SK-N-DZ (cell line): ENCODE data around the gene GOLGA6L10. TPM values are rescaled to one million over a fixed set of nuclear protein-coding genes. Genes with fewer than 3 reads are reported as not detected.
"Not testable (repeated sequence)": the region's sequence is repeated elsewhere in the genome, so short reads cannot be mapped to it uniquely, and the experiment has no call there.

Source experiments
- DNase-seq: peaks from one replicate; pipeline ENCODE4 v3.0.0-alpha.2; 2015; ENCODE audit warnings: low spot score
- polyA plus RNA-seq, 2 experiments: library from polyadenylated mRNA; depleted of rRNA; stranded (reverse); fragments of >200 nt; gene quantifications; 2 replicates each; pipeline ENCODE4 v1.2.3, GENCODE V29; 2014

Gene GOLGA6L10, protein sequence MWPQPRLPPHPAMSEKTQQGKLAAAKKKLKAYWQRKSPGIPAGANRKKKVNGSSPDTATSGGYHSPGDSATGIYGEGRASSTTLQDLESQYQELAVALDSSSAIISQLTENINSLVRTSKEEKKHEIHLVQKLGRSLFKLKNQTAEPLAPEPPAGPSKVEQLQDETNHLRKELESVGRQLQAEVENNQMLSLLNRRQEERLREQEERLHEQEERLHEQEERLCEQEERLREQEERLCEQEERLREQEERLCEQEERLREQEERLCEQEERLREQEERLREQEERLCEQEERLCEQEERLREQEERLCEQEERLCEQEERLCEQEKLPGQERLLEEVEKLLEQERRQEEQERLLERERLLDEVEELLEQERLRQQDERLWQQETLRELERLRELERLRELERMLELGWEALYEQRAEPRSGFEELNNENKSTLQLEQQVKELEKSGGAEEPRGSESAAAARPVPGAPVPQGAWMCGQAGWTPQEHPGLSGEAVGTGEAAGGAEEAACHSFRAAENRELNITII
- polyA plus RNA-seq (2014; cell fraction: cytosol; rRNA removed) = 1.0 and 2.4 TPM in 2 replicates
- polyA plus RNA-seq (2014; cell fraction: nucleus; rRNA removed) = 5.1 and 9.7 TPM in 2 replicates

DNA sequence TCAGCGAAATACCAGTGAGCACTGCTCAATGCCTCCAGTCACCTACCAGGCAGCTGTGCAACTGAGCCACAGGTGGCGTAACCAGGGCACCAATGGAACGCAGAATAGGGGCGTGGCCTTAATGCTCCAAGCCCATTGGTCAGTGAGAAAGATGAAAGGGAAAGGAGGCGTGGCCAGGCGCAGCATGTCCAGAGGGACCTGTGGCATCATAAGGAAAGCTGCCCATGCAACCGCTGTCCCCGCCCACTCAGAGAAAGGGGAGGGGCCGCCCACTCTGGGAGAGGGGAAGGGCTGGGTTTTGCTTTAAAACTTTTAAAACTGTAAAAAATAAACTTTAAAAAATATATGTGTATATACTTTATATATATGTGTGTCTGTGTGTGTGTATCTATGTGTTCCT is at the start of gene GOLGA6L10:
TSS of gene GOLGA6L10 (minus strand) at position 101 of the 400 bp plus-strand sequence. CDS start at position 1, 100 bp downstream.
- not testable (repeated sequence) for DNase-seq

DNA sequence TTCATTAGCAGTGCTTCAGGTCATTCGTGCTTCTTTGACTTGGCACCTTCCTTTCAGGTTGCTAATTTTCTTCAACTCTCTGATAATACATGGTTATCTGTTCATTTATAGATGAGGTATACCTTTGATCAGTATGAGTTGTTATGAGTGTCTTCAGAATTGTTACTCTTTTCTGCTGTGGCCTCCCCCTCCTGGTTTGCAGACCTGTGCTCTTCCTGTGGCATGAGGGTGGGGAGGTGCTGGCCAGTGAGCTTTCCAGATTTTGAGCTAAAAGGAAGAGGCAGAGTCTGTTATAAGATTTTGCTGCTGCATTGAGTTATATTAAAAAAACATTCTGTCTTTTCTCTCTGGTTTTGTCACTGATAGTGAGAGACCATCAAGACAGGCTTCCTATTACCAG is 49.5 kb upstream of the GOLGA6L10 start:
- DNase-seq = no peak

DNA sequence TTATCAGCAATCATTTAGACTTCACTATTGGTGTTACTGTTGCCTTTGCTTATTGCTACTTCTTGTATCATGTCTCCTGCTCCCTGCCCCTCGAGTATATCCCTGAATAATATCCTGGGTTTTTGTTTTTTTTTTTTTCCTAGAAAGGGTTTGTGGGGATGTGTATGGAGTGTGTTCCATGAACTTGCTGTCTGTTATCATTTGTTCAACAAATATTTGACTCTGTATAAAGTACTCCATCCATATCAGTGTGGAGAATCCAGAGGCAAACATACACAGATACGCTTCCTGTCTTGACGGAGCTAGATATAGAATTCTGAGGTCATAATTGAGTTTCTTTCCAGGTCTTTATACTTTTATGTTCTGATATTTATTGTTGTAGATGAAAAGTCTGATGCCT is 48.5 kb upstream of the GOLGA6L10 start:
- DNase-seq = no peak

DNA sequence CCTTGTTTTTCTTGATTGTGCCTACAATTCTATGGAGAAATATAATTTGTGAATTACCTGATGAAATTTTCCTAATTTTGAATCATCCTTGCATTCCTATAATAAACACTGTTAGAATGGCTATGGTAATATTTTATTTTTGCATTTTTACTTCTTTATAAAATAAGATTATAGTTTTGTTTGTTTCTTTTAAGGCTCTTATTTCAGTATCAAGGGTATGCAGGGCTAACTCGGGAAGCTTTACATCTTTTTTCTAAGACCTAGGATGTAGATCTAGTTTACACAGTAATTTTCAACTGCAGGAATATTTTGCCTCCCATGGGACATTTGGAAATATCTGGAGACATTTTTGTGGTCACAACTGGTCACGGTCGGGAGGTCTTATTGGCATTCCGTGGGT is 46.5 kb upstream of the GOLGA6L10 start:
- DNase-seq = not testable (repeated sequence)

DNA sequence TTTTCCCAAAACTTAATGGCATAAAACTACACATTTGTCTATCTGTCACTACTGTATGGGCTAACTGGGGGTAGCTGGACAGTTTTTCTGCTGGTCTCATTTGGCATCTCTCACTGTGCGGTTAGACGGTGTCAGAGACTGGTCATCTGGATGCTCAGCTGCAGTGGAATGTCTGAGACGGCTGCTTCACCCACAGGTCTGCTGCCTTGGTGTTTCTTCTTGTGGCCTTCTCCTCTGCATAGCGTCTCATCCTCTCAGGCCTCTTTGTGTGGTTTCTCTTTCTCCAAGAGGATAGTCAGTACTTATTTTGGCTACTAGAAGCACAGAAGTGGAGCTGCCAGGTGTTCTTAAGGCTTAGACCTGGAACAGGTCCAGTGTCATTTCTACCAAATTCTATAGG is 44.4 kb upstream of the GOLGA6L10 start:
- DNase-seq = no peak

DNA sequence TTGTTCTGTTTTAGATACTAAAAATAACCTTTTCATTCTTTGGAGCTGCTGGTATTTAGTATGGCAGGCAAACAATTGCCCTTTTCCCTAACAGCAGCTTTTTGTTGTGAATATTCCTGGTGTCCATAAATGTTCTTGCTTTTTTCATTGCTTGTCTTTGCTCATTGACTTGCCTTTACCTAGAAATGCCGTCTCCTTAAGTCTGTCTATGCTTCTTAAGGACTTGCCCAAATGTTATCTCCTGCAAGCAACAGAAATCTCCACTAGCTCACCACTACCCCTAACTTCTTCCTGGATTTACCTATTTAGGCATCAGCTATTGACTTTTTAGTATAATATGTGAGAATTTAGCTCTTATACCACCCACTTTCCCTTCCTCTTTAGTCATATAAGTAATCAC is 42.8 kb upstream of the GOLGA6L10 start:
- not testable (repeated sequence) for DNase-seq

DNA sequence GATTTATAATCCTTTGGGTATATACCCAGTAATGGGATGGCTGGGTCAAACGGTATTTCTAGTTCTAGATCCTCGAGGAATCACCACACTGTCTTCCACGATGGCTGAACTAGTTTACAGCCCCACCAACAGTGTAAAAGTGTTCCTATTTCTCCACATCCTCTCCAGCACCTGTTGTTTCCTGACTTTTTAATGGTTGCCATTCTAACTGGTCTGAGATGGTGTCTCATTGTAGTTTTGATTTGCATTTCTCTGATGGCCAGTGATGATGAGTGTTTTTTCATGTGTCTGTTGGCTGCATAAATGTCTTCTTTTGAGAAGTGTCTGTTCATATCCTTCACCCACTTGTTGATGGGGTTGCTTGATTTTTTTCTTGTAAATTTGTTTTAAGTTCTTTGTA is 40.9 kb upstream of the GOLGA6L10 start:
- DNase-seq = not testable (repeated sequence)

DNA sequence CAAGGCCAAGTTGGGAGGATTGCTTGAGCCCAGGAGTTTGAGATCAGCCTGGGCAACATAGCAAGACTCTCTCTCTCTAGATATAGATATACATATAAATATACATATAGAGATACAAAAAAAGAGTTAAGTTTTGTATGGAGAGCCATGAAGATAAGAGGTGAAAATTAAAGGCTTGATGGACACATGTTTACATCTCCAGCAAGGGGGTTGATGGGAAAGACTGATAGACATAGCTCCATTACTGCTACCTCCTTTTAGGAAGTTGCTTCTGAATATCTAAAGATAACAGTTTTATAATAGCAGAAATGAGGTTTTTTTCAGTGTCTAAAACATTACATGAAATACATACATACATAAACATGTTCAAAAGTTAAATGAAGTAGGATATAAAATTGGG is 37.9 kb upstream of the GOLGA6L10 start:
- not testable (repeated sequence) for DNase-seq

DNA sequence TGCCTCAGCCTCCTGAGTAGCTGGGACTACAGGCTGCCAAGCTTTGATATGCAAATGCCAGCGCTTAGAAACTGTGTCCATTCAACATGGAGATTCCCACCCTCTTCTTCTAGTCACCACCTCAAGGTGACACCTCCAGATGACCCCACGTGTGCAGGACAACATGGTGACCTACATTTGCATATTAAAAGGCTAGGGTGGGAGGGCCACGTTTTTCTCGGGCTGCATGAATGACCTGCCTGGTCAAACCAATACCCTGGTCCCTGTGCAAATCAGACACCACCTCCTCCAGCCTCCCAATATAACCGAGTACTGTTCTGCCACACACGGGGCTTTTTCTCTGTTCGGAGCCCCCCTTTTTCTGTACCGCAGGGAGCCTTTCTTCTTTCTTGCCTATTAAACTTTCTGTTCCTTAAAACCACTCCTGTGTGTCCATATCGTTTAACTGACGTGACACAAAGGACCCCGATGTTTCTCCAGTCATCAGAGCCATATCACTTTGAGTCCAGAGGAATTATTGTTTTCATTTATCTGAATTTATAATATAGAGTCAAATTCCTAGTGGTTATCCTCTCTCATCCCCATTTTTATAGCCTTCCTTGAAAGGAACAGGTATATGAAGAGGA is 32.2 kb upstream of the GOLGA6L10 start:
- not testable (repeated sequence) for DNase-seq

DNA sequence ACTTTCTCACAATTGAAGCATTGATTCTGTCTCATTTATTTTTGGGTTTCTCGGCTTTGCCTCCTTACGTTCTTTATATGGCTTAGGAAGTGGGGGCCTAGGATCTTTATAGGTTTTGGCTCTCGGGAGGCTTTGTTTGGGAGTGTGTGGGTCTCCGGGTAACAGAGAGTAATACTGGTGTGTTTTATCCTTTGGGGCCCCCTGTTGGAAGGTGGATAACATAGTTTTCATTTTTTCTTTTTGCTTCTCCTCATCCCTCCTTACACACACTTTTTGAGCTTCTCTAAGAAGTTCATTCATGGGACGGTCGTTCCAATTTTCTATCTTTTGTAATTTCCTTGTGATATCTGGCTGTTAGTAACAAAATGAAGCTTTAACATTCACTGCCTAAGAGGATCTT is 30.3 kb upstream of the GOLGA6L10 start:
- DNase-seq = not testable (repeated sequence)

DNA sequence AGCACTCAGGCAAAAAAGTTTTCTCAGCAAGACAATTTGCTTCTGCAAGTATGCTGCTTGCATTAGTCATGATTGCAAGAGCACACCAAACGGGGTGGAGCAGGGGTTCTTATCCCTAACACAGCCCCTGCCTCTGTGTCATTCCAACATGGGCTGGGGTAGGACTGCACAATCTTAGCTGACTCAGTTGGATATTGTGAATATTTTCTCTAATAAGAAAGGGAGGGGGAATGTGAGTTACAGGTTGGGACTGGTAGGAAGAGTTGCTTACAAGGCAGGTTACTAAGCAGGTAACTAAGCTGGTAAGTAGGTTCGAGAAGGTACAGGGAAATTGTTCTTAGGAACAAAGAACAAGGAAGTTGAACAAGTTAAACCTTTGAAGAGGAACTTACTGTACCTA is 24.4 kb upstream of the GOLGA6L10 start:
- DNase-seq = not testable (repeated sequence)

DNA sequence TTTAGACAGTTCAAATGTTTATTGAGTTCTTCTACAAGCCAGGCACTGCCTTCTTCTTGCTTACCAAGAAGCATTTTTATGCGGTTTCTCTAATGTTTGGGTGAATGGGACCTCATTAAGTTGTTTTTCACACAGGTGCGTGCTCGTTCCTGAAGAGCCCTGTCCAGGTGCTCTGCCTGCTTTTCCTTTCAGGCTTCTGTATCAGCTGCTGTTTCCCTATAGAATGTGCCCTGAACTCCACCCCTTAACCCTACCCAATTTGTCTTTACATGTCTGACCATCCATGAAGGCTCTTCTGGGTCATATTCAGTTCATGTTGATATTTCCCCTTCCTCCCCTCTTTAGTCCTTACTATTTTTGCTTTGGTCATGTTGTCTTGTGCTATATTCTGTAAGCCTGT is 22.4 kb upstream of the GOLGA6L10 start:
- no peak for DNase-seq

DNA sequence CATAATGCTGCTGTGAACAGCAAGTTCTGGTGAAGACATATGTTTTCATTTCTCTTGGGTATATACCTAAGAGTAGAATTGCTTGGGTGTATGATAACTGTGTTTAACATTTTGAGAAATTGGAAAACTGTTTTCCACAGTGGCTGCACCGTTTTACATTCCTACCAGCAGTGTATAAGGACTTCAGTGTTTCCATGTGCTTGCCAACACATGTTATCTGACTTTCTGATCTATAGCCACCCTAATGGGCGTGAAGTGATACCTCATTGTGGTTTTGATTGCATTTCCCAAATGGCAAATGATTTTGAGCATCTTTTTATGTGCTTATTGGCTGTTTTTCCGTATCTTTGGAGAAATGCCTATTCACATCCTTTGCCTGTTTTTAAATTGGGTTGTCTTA is 18.5 kb upstream of the GOLGA6L10 start:
- DNase-seq = not testable (repeated sequence)

DNA sequence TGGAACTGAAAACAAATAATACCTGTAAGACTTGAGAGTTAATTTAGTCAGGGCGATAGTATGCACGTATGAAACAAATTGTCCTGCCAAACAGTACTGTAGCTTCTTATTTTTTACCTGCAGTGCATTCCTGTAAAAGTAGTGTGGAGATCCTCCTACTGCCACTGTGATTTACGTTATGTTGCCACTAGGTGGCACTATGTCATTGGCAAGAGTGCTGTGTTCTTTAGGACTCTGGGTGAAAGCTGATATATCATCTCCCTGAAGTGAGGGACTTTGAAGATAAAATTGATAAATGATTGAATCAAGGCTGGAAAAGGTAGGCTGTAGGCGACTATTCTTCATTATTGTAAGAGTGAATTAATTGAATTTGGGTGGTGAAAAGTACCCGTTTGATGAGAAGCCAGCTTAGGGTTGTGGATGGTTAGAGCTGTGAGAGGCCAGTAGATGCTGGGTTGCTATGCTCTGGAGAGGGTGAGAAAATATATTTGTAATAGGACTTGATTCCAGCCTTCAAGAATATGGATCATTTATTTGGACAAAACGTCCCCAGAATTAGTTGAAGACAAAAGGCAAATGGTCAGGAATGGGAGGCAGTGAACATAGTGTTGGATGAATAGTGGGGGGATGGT is 16.5 kb upstream of the GOLGA6L10 start:
- not testable (repeated sequence) for DNase-seq

DNA sequence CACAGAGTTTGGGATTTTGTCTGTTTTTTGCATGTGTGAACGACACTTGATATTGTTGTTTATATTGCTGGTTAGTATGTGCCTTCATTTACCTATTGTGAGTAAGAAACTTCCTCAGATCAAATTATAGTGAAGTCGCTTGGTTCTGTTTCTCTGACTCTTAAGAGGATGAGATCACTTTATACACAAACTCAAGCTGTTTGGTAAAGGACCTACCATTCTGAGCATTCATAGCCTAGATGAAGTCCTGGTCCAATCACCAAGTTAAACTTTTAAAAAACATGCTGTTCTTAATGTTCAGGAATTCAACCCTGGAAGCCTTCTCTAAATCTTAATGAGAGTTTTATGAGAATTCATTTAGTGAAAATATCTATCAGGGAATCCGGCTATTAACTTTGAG is 15.3 kb upstream of the GOLGA6L10 start:
- not testable (repeated sequence) for DNase-seq

DNA sequence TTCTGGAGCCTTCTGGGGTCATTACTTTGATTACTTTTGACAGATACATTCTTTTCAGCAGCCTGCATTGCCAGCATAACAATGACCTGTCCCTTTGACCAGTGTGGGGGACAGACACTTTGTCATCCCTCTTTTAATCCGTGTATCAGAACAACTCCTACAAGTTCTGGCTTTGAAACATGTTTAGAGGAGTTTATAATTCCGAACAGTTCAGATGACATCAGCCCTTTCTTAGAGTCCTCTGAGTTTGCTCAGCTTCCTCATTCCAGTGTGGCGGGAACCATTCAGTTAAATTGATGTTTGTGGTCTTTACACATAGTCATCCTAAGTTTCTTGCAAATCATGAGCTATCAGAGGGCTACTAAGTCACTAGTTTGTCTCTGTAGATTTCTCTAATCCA is 13.5 kb upstream of the GOLGA6L10 start:
- not testable (repeated sequence) for DNase-seq

DNA sequence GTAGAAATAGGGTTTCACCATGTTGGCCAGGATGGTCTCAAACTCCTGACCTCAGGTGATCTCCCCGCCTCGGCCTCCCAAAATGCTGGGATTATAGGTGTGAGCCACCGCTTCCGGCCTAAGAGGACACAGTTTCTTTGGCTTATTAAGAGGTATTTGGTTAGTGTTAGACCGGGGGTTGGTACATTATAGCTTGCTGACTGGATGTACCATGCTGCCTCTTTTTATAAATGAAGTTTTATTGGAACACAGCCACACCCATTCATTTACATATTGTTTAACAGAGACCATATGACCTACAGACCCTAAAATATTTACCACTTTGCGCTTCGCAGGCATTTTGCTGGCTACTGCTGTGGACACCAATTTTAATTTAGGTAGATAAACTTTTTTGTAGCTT is 11.3 kb upstream of the GOLGA6L10 start:
- DNase-seq = not testable (repeated sequence)

DNA sequence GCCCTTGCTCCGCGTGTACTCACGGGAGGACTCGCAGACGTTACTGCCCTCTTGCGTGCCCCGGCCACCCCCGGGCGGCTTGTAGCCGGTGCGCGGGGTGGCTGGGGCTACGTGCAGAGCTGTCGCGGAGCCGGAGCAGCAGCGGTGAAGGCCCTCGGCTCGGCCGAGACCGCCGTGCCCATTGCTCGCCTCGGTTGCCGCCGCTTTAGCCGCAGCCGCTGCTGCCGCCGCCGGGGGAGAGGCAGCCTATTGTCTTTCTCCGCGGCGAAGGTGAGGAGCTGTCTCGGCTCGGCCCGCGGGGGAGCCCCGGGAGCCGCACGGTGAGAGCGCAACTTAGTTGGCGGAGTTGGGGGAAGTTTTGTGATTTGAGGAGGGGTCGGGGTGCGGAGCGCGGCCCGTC is 5.8 kb upstream of the GOLGA6L10 start:
- DNase-seq = not testable (repeated sequence)

DNA sequence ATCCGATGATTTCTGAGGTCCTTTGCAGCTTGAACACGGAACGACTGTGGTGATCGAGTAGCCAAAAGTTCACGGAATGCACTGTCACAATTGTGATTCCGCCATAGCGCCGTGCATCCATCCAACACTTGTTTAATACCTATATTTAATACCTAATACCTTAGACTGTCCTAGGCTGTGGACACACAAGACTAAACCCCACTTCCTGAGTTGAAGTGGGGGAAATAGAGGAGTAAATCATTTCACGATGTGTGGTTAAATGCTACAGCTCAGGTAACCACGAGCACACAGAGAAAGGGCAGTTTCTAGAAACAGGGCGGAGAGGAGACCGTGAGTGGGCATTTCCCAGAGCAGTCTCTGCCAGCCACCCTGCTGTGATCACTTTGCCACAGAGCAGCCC is 5.3 kb upstream of the GOLGA6L10 start:
- not testable (repeated sequence) for DNase-seq

DNA sequence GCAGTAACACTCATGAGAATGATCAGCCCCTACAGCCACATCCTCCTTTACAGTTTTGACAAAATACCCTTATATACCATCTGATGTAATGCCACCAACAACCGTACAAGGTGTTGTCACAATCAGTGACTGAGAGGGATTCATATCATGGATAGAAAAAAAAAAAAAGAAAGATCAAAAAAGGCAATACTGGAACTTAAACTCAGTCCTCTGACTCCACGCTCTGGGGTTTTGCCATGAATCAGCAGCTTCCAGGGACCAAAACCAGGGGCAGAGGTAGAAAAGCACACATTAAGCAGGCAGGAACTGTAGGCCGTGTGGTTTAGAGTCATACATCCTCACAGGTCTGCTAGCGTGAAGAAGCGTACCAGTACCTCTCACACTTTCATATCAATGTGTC is 1.6 kb downstream of the GOLGA6L10 start:
- DNase-seq = not testable (repeated sequence)

DNA sequence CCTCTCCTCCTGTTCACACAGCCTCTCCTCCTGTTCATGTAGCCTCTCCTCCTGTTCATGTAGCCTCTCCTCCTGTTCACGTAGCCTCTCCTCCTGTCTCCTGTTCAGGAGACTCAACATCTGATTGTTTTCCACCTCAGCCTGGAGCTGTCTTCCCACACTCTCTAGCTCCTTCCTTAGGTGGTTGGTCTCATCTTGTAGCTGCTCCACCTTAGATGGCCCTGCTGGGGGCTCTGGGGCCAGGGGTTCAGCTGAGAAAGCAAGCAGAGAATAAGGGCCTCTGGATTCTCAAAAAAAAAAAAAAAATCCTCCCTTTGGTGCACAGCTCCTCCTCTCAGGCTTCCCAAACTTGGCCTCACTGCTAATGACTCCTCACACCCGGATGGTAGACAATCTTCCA is 4.1 kb downstream of the GOLGA6L10 start:
- DNase-seq = not testable (repeated sequence)

DNA sequence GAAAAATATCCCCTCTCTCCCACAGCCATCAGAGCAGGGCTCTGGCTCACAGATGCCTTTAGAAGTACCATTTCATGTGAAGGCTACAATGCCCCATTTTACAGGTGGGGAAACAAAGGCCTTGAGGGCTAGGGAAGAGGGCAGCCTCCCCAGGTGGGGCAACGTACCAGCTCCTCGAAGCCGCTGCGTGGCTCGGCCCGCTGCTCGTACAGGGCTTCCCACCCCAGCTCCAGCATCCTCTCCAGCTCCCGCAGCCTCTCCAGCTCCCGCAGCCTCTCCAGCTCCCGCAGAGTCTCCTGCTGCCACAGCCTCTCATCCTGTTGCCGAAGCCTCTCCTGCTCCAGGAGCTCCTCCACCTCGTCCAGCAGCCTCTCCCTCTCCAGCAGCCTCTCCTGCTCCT is 4.9 kb downstream of the GOLGA6L10 start:
- not testable (repeated sequence) for DNase-seq
